ENCODE measurements around the gene SMC3.

SMC3 gene

GRCh38 chr10:110649347-110650264 is 82.1 kb downstream of the SMC3 start:
- no peak for DNase-seq (ENCODE audit: low read depth)
- TF ChIP-seq CTCF (IDR thresholded peaks at IDR 0.05; ENCODE audit: control insufficient read depth, insufficient read depth, low read depth, low read length, missing control alignments), result no peak
- H3K4me3 ChIP-seq (ENCODE audit: control insufficient read depth, low read depth, low read length), result no peak overlapping the region

- no peak for DNase-seq (ENCODE audit: low read depth)
- no peak for TF ChIP-seq CTCF (IDR thresholded peaks at IDR 0.05; ENCODE audit: control insufficient read depth, insufficient read depth, low read depth, low read length, missing control alignments)
- no peak overlapping the region for H3K4me3 ChIP-seq (ENCODE audit: control insufficient read depth, low read depth, low read length)
Measured at GRCh38 chr10:110650265-110650668, 82.8 kb downstream of the SMC3 start.

GRCh38 chr10:110651044-110651958 is 83.8 kb downstream of the SMC3 start:
- TF ChIP-seq CTCF (IDR thresholded peaks at IDR 0.05; ENCODE audit: control insufficient read depth, insufficient read depth, low read depth, low read length, missing control alignments), result no peak
- H3K4me3 ChIP-seq (ENCODE audit: control insufficient read depth, low read depth, low read length), result peak overlapping the region; percentile 4; the same call in 1 of the 2 replicates
- peak; percentile 27 for DNase-seq (ENCODE audit: low read depth)

- no peak for TF ChIP-seq CTCF (IDR thresholded peaks at IDR 0.05; ENCODE audit: control insufficient read depth, insufficient read depth, low read depth, low read length, missing control alignments)
- DNase-seq (ENCODE audit: low read depth), result no peak
- H3K4me3 ChIP-seq (ENCODE audit: control insufficient read depth, low read depth, low read length), result no peak overlapping the region
Measured at GRCh38 chr10:110652475-110653118, 85.1 kb downstream of the SMC3 start.
